ENCODE results near the gene NCOA7.

Gene NCOA7

GRCh38 chr6:125790358-125791150 is at the start of gene NCOA7:
Gene NCOA7 (plus strand): TSS chr6:125790960. CDS start chr6:125815355, 24,395 bp downstream.
- no peak for DNase-seq

- no peak for DNase-seq
Observed at GRCh38 chr6:125741336-125741735, 49.4 kb upstream of the NCOA7 start.

GRCh38 chr6:125742024-125742423 is 48.7 kb upstream of the NCOA7 start:
- DNase-seq, result no peak

- DNase-seq, result no peak
Observed at GRCh38 chr6:125742464-125743120, 48.2 kb upstream of the NCOA7 start.

- no peak for DNase-seq
Observed at GRCh38 chr6:125743604-125744003, 47.2 kb upstream of the NCOA7 start.

- DNase-seq, result no peak
Observed at GRCh38 chr6:125745281-125746018, 45.3 kb upstream of the NCOA7 start.

GRCh38 chr6:125746019-125746414 is 44.7 kb upstream of the NCOA7 start:
- DNase-seq, result no peak

- no peak for DNase-seq
Observed at GRCh38 chr6:125746731-125747588, 43.8 kb upstream of the NCOA7 start.

- no peak for DNase-seq
Observed at GRCh38 chr6:125747589-125748405, 43.0 kb upstream of the NCOA7 start.

- DNase-seq, result no peak
Observed at GRCh38 chr6:125748406-125749172, 42.2 kb upstream of the NCOA7 start.

- no peak for DNase-seq
Observed at GRCh38 chr6:125749173-125749864, 41.4 kb upstream of the NCOA7 start, which contains the start of gene HEY2. Gene HEY2 (plus strand): TSS chr6:125749632. CDS start chr6:125749777, 145 bp downstream.

GRCh38 chr6:125749865-125750691 is 40.7 kb upstream of the NCOA7 start:
- no peak for DNase-seq

GRCh38 chr6:125750692-125751333 is 39.9 kb upstream of the NCOA7 start:
- no peak for DNase-seq

GRCh38 chr6:125751334-125751916 is 39.3 kb upstream of the NCOA7 start:
- no peak for DNase-seq

- no peak for DNase-seq
Observed at GRCh38 chr6:125752773-125753172, 38.0 kb upstream of the NCOA7 start.

- no peak for DNase-seq
Observed at GRCh38 chr6:125753218-125753936, 37.4 kb upstream of the NCOA7 start.

GRCh38 chr6:125753937-125754259 is 36.9 kb upstream of the NCOA7 start:
- no peak for DNase-seq

GRCh38 chr6:125754566-125754965 is 36.2 kb upstream of the NCOA7 start:
- DNase-seq, result no peak

Data from NCI-H1417 treated with DMSO at 0.1 percent for 48 hours (cell line).